Measurements from ENCODE around the gene CA12.

The CA12 gene

GRCh38 chr15:63371297-63371918 lies 10.2 kb downstream of the CA12 start:
- no peaks in the 10 kb centered on the region for H3K4me1 ChIP-seq
- no peak overlapping the region for H3K9ac ChIP-seq
- no peak overlapping the region for H3K4me3 ChIP-seq (ENCODE audit: low read depth, low read length)
- no peak overlapping the region for H2AFZ ChIP-seq
- TF ChIP-seq, protein P1, sequence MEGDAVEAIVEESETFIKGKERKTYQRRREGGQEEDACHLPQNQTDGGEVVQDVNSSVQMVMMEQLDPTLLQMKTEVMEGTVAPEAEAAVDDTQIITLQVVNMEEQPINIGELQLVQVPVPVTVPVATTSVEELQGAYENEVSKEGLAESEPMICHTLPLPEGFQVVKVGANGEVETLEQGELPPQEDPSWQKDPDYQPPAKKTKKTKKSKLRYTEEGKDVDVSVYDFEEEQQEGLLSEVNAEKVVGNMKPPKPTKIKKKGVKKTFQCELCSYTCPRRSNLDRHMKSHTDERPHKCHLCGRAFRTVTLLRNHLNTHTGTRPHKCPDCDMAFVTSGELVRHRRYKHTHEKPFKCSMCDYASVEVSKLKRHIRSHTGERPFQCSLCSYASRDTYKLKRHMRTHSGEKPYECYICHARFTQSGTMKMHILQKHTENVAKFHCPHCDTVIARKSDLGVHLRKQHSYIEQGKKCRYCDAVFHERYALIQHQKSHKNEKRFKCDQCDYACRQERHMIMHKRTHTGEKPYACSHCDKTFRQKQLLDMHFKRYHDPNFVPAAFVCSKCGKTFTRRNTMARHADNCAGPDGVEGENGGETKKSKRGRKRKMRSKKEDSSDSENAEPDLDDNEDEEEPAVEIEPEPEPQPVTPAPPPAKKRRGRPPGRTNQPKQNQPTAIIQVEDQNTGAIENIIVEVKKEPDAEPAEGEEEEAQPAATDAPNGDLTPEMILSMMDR (IDR thresholded peaks at IDR 0.05), result no peak
- no peaks in the 10 kb centered on the region for H3K36me3 ChIP-seq (ENCODE audit: control insufficient read depth, insufficient read depth, low read length)
- H3K27me3 ChIP-seq (ENCODE audit: control insufficient read depth, insufficient read depth, low read length), result no peaks in the 10 kb centered on the region
- H3K9me3 ChIP-seq (ENCODE audit: control insufficient read depth, low read length), result no peaks in the 10 kb centered on the region
- no peak overlapping the region for H3K27ac ChIP-seq
- no peaks in the 10 kb centered on the region for H3K79me2 ChIP-seq
- H3K4me2 ChIP-seq (ENCODE audit: low read length), result no peak overlapping the region

DNA sequence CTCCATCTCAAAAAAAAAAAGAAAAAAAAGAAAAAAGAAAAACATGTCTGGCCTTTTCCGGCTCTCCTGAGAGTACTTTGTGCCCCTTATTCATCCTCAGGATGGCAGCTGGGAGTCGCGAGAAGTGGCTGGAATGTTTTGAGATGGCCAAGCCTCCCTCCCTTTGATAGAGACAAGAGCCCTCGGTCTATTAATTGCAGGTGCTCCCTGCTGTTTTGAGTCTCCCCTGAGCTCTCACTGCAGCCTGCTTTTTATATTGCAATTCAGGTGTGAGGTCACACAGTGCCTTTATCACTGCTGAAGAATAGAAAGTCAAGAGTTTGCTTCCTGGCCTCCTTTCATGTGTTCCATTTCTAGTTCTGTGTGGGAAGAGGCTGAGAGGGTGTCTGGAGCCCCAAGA lies 10.9 kb downstream of the CA12 start:
- no peak overlapping the region for H3K27ac ChIP-seq
- no peak overlapping the region for H3K4me3 ChIP-seq (ENCODE audit: low read depth, low read length)
- no peaks in the 10 kb centered on the region for H3K9me3 ChIP-seq (ENCODE audit: control insufficient read depth, low read length)
- no peak overlapping the region for H3K9ac ChIP-seq
- H2AFZ ChIP-seq, result no peak overlapping the region
- H3K27me3 ChIP-seq (ENCODE audit: control insufficient read depth, insufficient read depth, low read length), result no peaks in the 10 kb centered on the region
- H3K4me2 ChIP-seq (ENCODE audit: low read length), result no peak overlapping the region
- TF ChIP-seq, protein P1 (IDR thresholded peaks at IDR 0.05), result no peak
- H3K4me1 ChIP-seq, result no peaks in the 10 kb centered on the region
- H3K36me3 ChIP-seq (ENCODE audit: control insufficient read depth, insufficient read depth, low read length), result no peaks in the 10 kb centered on the region
- no peaks in the 10 kb centered on the region for H3K79me2 ChIP-seq

DNA sequence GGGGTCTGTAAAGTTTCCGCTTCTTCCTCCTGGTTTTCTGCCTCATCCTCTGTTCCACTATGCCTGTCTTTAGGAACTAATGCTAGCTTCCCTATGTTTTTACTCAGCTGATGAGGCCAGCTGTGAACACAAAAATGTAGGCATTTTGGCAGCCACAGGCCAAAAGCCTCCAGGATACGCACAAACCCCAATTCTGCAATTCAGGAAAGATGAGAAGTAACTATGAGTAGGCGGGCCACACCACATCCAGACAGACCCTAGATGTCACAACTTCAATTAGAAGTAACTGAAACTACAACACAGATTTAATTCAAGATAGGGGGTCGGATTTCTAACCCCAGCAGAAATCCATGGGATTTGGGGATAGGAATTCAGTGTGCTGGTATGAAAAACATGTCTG lies 11.9 kb downstream of the CA12 start:
- H3K79me2 ChIP-seq, result no peaks in the 10 kb centered on the region
- no peak overlapping the region for H3K9ac ChIP-seq
- no peaks in the 10 kb centered on the region for H3K4me1 ChIP-seq
- no peaks in the 10 kb centered on the region for H3K27me3 ChIP-seq (ENCODE audit: control insufficient read depth, insufficient read depth, low read length)
- TF ChIP-seq, protein P1 (IDR thresholded peaks at IDR 0.05), result no peak
- H3K36me3 ChIP-seq (ENCODE audit: control insufficient read depth, insufficient read depth, low read length), result no peaks in the 10 kb centered on the region
- no peak overlapping the region for H3K4me2 ChIP-seq (ENCODE audit: low read length)
- no peaks in the 10 kb centered on the region for H3K9me3 ChIP-seq (ENCODE audit: control insufficient read depth, low read length)
- no peak overlapping the region for H2AFZ ChIP-seq
- H3K27ac ChIP-seq, result no peak overlapping the region
- H3K4me3 ChIP-seq (ENCODE audit: low read depth, low read length), result no peak overlapping the region

DNA sequence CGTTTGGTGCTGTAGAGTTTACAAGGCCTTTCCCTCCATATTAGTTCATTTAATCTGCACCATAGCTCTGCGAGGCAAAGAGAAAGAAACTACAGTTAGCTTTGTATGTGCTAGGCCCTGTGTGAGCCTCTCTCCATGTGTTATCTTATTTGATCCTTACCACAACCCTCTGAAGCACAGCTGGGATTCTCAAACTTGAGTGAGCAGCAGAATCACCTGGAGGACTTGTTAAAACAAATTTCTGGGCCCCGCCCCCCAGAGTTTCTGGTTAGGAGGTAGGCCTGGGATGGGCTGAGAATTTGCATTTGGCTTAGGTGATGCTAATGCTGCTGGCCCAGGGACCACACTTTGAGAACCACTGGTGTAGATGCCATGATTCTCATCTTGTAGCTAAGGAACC lies 12.3 kb downstream of the CA12 start:
- Histone ChIP-seq H3K4me1 (no peaks in the 10 kb centered on the region), H3K27ac (no peak overlapping the region), H3K9ac (no peak overlapping the region)

More for the DNA sequence above, 12.3 kb downstream of the CA12 start:
- Histone ChIP-seq H3K79me2 (no peaks in the 10 kb centered on the region), H3K4me2 (ENCODE audit: low read length) (no peak overlapping the region), H3K9me3 (ENCODE audit: control insufficient read depth, low read length) (no peaks in the 10 kb centered on the region), H3K36me3 (ENCODE audit: control insufficient read depth, insufficient read depth, low read length) (no peaks in the 10 kb centered on the region), H2AFZ (no peak overlapping the region), H3K4me3 (ENCODE audit: low read depth, low read length) (no peak overlapping the region), H3K27me3 (ENCODE audit: control insufficient read depth, insufficient read depth, low read length) (no peaks in the 10 kb centered on the region)
- TF ChIP-seq, protein P1 (IDR thresholded peaks at IDR 0.05), result no peak
